DOHH2 (cell line): ENCODE results near the gene SERPINA5.

ENCODE experiments used
- CTCF ChIP-seq: fragments of 200-600 bp; sonication (generic); IDR thresholded peaks from one replicate; pipeline ENCODE4 v1.5.1; 2014; ENCODE audit warnings: antibody characterized with exemption, mild to moderate bottlenecking, low read depth, low read length; ENCODE audit not compliant: poor library complexity, severe bottlenecking
- EZH2phosphoT487 ChIP-seq: fragments of 200-600 bp; sonication (generic); IDR thresholded peaks from 2 replicates; pipeline ENCODE4 v1.6.1; 2017; ENCODE audit warnings: borderline replicate concordance, mild to moderate bottlenecking, antibody characterized with exemption, low read length, moderate library complexity, mixed read lengths

DNA sequence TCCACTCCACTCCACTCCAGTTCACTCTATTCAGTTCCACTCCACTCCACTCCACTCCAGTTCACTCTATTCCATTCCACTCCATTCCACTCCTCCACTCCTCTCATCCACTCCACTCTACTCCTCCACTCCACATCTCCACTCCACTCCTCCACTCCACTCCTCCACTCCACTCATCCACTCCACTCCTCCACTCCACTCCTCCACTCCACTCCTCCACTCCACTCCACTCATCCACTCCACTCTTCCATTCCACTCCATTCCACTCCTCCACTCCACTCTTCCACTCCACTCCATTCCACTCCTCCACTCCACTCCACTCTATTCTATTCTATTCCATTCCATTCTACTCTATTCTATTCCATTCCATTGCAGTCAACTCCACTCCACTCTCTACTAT is 9.8 kb downstream of the SERPINA5 start:
- TF ChIP-seq CTCF (no peak), EZH2phosphoT487 (no peak)
